RWPE1 (cell line): ENCODE results near the gene TAX1BP3.

Source experiments
- CTCF ChIA-PET: fragments of 350-600 bp; sonication (Branson Sonifier 250); formaldehyde crosslinking; extraction: SDS; loops from one replicate; lab custom pipeline; 2021; lab: Yijun Ruan, JAX
- POLR2A ChIA-PET: fragments of 400-600 bp; formaldehyde crosslinking; extraction: SDS; loops from one replicate; lab custom pipeline; 2020; ENCODE audit warnings: antibody characterized with exemption; ENCODE audit not compliant: low non-redundant PET; lab: Yijun Ruan, JAX
- DNase-seq: peaks from one replicate; pipeline ENCODE4 v3.0.0; 2012; ENCODE audit warnings: low spot score
- H3K27ac ChIP-seq: fragments of 450-650 bp; 2 replicates; pipeline ENCODE4 v1.5.1; 2017
- CTCF ChIP-seq: fragments of 450-650 bp; conservative IDR thresholded peaks from 2 replicates; pipeline ENCODE4 v1.5.1; 2017; ENCODE audit warnings: low read depth, mild to moderate bottlenecking

TAX1BP3 gene

GRCh38 chr17:3636154-3636907 is 32.0 kb downstream of the TAX1BP3 start, which contains the start of the genes CTNS and SHPK:
Gene CTNS (plus strand): TSS chr17:3636760. CDS start chr17:3640207, 3,447 bp downstream.
Gene SHPK (minus strand): TSS chr17:3636250. CDS start chr17:3636219, 31 bp downstream.
- peak within 1 kb of the TSS; percentile 97 for H3K27ac ChIP-seq
- ChIA-PET CTCF (interaction anchor here (2.1 kb wide), 1 partner anchor 12 kb away, joined by 12 read pairs; no protein-coding TSS in a partner anchor), POLR2A (interaction anchor here (0.5 to 1.9 kb wide), 5 partner anchors 10 to 119 kb away, joined by 3 to 8 read pairs (median 3); partner anchors contain the start of gene TAX1BP3)
- no peak for TF ChIP-seq CTCF
- DNase-seq = peak; percentile 97

- H3K27ac ChIP-seq = peak overlapping the region; percentile 97
- TF ChIP-seq CTCF = no peak
- DNase-seq = peak; percentile 24
- ChIA-PET CTCF (interaction anchor here (2.1 kb wide), 1 partner anchor 13 kb away, joined by 12 read pairs; no protein-coding TSS in a partner anchor), POLR2A (interaction anchor here (0.6 to 1.9 kb wide), 4 partner anchors 9 to 119 kb away, joined by 3 to 8 read pairs (median 4); partner anchors contain the start of gene TAX1BP3)
These were observed 32.8 kb downstream of the TAX1BP3 start for GRCh38 chr17:3635474-3636153.

GRCh38 chr17:3632287-3632686 is 36.1 kb downstream of the TAX1BP3 start:
- CTCF ChIA-PET = no interaction called here
- POLR2A ChIA-PET = no interaction called here
- no peak overlapping the region for H3K27ac ChIP-seq
- DNase-seq = no peak
- no peak for TF ChIP-seq CTCF

- ChIA-PET CTCF (no interaction called here), POLR2A (no interaction called here)
These were observed 37.6 kb downstream of the TAX1BP3 start for GRCh38 chr17:3630781-3631180.

GRCh38 chr17:3627769-3628167 is 40.6 kb downstream of the TAX1BP3 start:
- ChIA-PET POLR2A (no interaction called here), CTCF (interaction anchor here (0.6 kb wide), 1 partner anchor 27 kb away, joined by 3 read pairs; no protein-coding TSS in a partner anchor)
- no peak overlapping the region for H3K27ac ChIP-seq
- TF ChIP-seq CTCF = no peak
- no peak for DNase-seq

More at GRCh38 chr17:3630781-3631180, 37.6 kb downstream of the TAX1BP3 start:
- no peak for TF ChIP-seq CTCF
- no peak for DNase-seq
- no peak overlapping the region for H3K27ac ChIP-seq
